Stimulated activated CD4-positive, alpha-beta T cell treated with anti-CD3 and anti-CD28 coated beads, Interleukin-15, amount 100 ng/mL, for 1 hour (primary cell): Measurements from ENCODE around the gene ZNF397.

Experiments
- DNase-seq, 2 donors: peaks; one replicate each; pipeline ENCODE4 v3.0.0-alpha.2; 2020; ENCODE audit warnings: low read depth in 1 of 2, low spot score in 1 of 2

ZNF397 gene

GRCh38 chr18:35245719-35246317 is 5.0 kb downstream of the ZNF397 start:
- DNase-seq: no peak

DNA sequence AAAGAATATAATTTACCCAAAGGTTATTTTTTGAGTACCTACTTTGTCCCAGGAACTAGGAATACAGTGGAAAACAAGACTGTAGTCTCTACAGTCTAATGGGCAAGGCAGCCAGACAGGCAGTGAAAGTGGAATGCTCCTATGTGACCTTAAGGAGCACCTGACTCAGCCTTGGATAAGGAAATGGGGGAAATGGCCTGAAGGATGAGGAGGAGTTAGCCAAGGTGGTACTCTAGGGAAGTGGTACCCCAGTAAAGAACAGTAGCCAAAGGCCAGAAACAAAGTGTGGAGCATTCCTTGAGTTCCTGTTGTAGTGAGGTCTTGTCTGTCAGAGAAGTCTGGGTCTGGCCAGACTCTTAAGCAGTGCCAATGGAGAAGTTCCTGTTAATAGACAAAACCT is 6.0 kb downstream of the ZNF397 start:
- no peak for DNase-seq

DNA sequence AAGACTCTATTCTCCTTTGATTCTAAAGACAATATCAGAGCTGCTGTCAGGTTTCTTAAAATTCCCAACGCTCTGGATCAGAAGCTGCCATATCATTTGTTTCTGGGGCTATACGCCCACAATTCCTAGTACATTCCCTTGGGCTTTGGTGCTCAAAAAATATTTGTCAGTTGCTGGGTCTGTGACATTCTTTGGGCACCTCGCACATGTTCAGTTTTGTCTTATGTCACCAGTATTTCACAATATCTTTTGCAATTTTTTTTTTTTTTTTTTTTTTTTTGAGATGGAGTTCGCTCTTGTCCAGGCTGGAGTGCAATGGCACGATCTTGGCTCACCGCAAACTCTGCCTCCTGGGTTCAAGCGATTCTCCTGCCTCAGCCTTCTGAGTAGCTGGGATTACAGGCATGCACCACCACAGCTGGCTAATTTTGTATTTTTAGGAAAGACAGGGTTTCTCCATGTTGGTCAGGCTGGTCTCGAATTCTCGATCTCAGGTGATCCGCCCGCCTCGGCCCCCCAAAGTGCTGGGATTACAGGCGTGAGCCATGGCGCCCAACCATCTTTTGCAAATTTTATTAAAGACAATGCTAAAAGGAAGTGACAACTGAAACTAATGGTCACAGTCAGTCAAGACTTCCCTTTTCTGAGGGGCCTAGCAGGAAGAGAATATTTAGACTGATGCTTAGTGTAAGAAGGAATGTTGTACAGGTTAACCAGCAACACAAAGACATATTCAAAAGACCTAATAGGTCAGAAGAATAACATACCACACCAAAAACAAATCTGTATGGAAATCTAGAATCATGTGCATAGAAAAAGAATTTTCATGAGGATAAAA is 6.8 kb downstream of the ZNF397 start:
- no peak for DNase-seq

- no peak for DNase-seq
Measured at GRCh38 chr18:35248429-35248828, 7.6 kb downstream of the ZNF397 start.

DNA sequence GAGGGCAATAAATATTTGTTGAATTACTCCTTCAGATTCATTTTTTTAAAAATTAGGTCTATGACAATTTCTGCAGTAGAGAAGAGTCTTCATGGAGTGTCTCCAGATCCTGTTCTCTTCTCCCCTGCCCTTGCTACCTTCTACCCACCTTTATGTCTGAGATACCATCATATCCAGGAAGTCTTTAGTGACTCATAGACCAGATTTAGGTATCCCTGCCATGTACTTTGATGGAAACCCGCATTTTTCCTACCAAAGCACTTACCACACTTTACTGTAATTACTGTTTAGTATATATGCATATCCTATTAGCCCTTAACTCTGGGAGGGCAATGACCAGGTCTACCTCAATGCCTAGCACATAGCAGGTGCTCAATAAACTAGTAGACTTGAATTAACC is 11.6 kb downstream of the ZNF397 start:
- no peak for DNase-seq

DNA sequence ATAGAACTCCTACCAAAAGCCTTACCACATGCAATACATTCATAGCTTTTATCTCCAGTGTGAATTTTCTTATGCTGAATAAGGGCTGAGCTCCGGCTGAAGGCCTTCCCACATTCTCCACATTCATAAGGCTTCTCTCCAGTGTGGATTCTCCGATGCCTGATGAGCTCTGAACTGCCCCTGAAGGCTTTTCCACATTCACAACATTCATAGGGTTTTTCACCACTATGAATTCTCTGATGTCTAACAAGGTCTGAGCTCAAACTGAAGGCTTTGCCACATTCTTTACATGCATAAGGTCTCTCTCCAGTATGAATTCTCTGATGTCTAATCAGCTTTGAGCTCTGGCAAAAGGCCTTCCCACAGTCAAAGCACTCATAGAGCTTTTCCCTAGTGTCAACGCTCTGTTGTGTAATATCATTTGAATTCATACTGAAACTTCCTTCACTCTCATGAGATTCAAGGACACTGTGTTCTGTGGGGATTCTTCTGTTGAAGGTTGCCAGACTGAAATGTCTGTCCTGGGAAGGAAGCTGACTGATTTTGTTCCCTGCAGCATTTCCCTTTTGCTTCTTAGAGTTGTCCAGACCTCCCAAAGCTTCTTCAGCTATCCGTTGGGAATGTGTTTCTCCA is 12.9 kb downstream of the ZNF397 start:
- no peak for DNase-seq

DNA sequence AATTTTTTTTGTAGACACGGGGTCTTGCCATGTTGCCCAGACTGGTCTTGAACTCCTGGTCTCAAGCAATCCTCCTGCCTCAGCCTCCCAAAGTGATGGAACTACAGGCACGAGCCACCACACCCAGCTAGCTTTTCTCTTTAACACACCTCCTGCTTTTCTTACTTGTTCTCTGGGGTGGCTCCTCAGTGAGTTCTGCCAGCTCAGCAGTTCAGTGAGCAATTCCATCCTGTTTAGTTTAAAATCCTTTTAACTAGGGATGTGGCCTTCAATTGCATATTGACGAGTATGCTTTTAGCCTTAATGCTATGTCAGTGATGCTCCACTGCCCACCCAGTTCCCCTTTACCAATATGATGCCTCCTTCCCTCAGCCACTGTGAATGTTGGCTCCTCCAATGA is 16.1 kb downstream of the ZNF397 start:
- no peak for DNase-seq

- no peak for DNase-seq
Measured at GRCh38 chr18:35264409-35264808, 23.6 kb downstream of the ZNF397 start.

DNA sequence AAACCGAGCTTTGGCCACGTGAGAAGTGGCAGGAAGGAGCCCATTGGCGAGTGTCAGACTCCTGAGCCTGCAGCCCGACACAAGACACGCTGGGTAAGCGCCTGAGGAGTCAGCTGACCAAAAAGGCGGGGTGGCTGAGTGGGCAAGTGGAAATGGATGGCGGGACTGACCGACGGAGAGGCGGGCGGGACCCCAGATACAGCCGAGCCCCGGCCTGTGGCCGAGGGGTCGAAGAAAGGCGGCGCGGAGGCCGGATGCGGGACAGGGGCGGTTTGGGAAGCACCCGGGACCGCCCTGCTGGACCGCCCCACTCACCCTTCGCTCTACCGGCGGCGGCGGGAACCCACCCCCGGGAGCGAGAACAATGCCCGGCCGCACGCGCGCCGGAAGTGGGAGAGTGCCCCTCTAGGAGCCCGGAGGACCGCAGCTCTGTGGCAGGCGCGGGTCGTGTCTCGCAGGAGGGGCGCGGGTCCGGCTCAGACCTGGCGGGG is 26.4 kb downstream of the ZNF397 start:
- peak; percentile 42 to 65 for DNase-seq

DNA sequence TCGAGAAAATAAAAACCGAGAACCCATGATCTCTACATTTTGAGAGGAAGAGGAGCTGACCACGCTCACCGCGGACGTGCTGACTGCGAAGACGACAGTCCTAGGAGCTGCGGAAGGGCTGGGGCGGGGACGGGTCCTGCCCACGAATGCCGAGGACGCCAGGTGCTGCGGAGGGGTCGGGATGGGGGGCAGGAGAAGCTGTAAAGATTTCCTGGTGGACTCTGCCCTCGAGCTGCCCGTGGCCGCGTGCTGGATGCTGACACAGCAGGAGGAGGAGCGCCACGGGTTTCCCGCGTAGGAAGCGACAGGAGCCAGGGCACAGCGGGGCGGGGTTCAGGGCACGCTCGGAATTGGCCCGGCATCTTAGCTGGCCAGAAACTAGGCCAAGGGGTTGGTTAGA is 27.0 kb downstream of the ZNF397 start:
- no peak for DNase-seq

GRCh38 chr18:35268821-35269220 is 28.0 kb downstream of the ZNF397 start:
- DNase-seq: no peak

DNA sequence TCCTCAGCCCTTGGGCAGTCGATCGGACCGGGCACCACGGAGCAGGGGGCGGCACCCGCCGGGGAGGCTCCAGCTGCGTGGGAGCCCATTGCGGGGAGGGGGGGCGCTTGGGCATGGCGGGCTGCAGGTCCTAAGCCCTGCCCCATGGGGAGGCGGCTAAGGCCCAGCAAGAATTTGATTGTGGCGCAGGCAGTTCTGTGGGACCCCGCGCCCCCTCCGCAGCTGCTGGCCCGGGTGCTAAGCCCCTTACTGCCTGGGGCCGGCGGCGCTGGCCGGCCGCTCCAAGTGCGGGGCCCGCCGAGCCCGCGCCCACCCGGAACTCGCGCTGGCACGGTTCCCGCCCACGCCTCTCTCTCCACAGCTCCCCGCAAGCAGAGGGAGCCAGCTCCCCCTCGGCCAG is 30.8 kb downstream of the ZNF397 start:
- DNase-seq: no peak

DNA sequence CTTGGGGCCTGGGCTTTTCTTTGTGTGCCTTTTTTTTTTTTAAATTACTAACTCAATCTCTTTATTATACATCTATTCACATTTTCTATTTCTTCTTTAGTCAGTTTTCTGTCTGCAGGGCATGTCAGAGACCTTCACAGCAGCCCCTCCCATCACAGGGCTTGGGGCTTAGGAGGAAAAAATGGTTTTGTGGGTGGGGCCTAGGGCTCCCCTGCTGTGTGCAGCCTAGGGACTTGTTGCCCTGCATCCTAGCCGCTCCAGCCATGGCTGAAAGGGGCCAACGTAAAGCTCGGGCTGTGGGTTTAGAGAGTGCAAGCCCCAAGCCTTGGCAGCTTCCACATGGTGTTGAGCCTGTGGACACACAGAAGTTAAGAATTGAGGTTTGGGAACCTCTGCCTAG is 35.4 kb downstream of the ZNF397 start:
- no peak for DNase-seq

GRCh38 chr18:35277633-35278032 is 36.8 kb downstream of the ZNF397 start:
- DNase-seq: no peak

- DNase-seq: no peak
Measured at GRCh38 chr18:35278085-35278484, 37.3 kb downstream of the ZNF397 start.

DNA sequence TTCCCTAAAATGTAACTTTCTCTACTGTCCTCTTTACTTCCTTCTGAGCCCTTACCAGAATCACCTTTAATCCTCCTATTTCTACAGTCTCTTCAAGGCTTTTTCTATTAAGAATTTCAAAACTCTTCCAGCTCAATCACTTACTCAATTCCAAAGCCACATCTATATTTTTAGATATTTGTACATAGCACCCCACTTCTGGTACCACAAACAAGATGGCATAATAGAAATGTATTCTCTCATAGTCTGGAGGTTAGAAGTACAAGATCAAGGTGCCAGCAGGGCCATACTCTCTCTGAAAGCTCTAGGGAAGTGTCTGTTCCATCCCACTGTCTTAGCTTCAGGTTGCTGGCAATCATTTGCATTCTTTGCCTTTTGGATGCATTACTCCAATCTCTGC is 38.1 kb downstream of the ZNF397 start:
- DNase-seq: no peak

- DNase-seq: no peak
Measured at GRCh38 chr18:35282353-35282752, 41.5 kb downstream of the ZNF397 start.

GRCh38 chr18:35283923-35284794 is 43.3 kb downstream of the ZNF397 start:
- DNase-seq: no peak

- DNase-seq: no peak
Measured at GRCh38 chr18:35284841-35285240, 44.0 kb downstream of the ZNF397 start.

DNA sequence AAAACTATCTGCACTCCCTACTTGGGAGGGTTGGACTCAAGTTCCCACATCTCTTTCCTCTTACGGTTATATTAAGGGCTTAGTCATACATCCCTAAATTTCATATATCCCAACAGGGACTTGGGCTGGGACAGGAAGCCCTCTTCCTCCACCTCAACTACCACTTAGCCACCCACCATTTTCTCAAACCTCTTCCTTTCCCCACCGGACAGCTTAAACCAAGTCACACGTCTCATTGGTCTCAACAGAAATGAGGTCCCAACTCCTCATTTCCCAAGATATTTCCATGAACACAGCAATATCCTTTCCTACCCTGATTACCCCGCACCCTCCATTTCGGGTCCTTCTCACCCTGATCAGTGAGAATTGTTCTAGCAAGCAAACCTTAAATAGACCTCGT is 48.5 kb downstream of the ZNF397 start:
- no peak for DNase-seq

GRCh38 chr18:35289727-35290093 is 48.9 kb downstream of the ZNF397 start:
- no peak for DNase-seq
